ENCODE data around the gene ANKHD1.

ANKHD1 gene

DNA sequence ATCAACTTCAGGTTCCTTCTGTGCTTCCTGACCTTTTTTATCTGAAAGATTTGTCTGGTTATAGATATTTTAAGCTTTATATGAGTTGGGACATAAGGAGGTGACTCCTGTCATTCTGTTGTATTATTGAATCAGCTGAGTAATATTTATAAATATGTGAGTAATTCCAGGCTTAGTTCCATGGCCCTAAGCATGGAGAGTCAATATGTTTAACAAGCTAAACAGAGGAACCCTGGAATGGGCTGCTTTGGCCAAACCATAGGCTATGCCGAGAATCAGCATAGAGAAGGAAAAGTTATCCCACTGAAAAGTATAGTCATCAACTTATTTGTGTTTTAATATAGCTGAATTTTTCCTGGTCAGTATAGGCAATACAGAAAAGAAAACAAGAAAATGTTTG, 138.6 kb downstream of the ANKHD1 start:
- Histone ChIP-seq H3K9ac (ENCODE audit: low read depth, low read length, poor library complexity, severe bottlenecking) (no peak overlapping the region), H3K36me3 (ENCODE audit: insufficient read depth, low read length) (peaks cover 69% of the 10 kb centered on the region), H3K4me3 (ENCODE audit: low read length, poor library complexity, severe bottlenecking) (no peak overlapping the region), H3K79me2 (ENCODE audit: insufficient read depth, low read length) (no peaks in the 10 kb centered on the region), H4K20me1 (ENCODE audit: insufficient read depth, low read length, poor library complexity, severe bottlenecking) (peaks cover 3% of the 10 kb centered on the region), H3K9me2 (replicated peaks; ENCODE audit: low read depth, low read length) (no peaks in the 10 kb centered on the region), H3K27me3 (ENCODE audit: insufficient read depth, low read length, poor library complexity, severe bottlenecking) (no peaks in the 10 kb centered on the region), H3K4me2 (ENCODE audit: low read depth, low read length, poor library complexity, severe bottlenecking) (no peak overlapping the region), H2AFZ (ENCODE audit: low read length) (no peak overlapping the region), H3K9me3 (ENCODE audit: insufficient read depth, low read depth, low read length) (no peaks in the 10 kb centered on the region), H3K4me1 (ENCODE audit: insufficient read depth, low read length, poor library complexity, severe bottlenecking) (no peaks in the 10 kb centered on the region), H3F3A (ENCODE audit: low read depth) (no peaks in the 10 kb centered on the region)
- no peak for TF ChIP-seq EZH2phosphoT487 (IDR thresholded peaks at IDR 0.05; ENCODE audit: borderline replicate concordance)
- TF ChIP-seq, protein P1, sequence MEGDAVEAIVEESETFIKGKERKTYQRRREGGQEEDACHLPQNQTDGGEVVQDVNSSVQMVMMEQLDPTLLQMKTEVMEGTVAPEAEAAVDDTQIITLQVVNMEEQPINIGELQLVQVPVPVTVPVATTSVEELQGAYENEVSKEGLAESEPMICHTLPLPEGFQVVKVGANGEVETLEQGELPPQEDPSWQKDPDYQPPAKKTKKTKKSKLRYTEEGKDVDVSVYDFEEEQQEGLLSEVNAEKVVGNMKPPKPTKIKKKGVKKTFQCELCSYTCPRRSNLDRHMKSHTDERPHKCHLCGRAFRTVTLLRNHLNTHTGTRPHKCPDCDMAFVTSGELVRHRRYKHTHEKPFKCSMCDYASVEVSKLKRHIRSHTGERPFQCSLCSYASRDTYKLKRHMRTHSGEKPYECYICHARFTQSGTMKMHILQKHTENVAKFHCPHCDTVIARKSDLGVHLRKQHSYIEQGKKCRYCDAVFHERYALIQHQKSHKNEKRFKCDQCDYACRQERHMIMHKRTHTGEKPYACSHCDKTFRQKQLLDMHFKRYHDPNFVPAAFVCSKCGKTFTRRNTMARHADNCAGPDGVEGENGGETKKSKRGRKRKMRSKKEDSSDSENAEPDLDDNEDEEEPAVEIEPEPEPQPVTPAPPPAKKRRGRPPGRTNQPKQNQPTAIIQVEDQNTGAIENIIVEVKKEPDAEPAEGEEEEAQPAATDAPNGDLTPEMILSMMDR (conservative IDR thresholded peaks at IDR 0.05; ENCODE audit: low read length): no peak

DNA sequence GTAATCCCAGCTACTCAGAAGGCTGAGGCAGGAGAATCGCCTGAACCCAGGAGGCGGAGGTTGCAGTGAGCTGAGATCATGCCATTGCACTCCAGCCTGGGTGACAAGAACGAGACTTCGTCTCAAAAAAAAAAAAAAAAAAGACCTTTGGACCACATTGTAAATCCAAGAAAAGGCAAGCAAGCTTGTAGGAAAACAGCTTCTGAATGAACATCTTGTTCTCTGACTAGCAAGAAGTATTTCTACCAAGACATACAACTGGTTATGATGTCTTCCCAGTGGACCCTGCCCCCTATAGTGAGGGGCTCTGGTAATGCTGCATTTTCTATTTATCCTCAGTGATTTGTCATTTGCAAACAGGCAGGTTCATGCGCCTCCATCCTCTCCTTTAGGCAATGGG, 141.3 kb downstream of the ANKHD1 start:
- TF ChIP-seq EZH2phosphoT487 (IDR thresholded peaks at IDR 0.05; ENCODE audit: borderline replicate concordance): no peak
- TF ChIP-seq, protein P1 (conservative IDR thresholded peaks at IDR 0.05; ENCODE audit: low read length): no peak
- Histone ChIP-seq H2AFZ (ENCODE audit: low read length) (no peak overlapping the region), H3K36me3 (ENCODE audit: insufficient read depth, low read length) (peaks cover 53% of the 10 kb centered on the region), H3K4me3 (ENCODE audit: low read length, poor library complexity, severe bottlenecking) (no peak overlapping the region), H3K4me2 (ENCODE audit: low read depth, low read length, poor library complexity, severe bottlenecking) (no peak overlapping the region), H3K9me2 (replicated peaks; ENCODE audit: low read depth, low read length) (no peaks in the 10 kb centered on the region), H3K4me1 (ENCODE audit: insufficient read depth, low read length, poor library complexity, severe bottlenecking) (no peaks in the 10 kb centered on the region), H3K79me2 (ENCODE audit: insufficient read depth, low read length) (no peaks in the 10 kb centered on the region), H3K27me3 (ENCODE audit: insufficient read depth, low read length, poor library complexity, severe bottlenecking) (no peaks in the 10 kb centered on the region), H4K20me1 (ENCODE audit: insufficient read depth, low read length, poor library complexity, severe bottlenecking) (no peaks in the 10 kb centered on the region), H3K9ac (ENCODE audit: low read depth, low read length, poor library complexity, severe bottlenecking) (no peak overlapping the region), H3F3A (ENCODE audit: low read depth) (no peaks in the 10 kb centered on the region), H3K9me3 (ENCODE audit: insufficient read depth, low read depth, low read length) (no peaks in the 10 kb centered on the region)

DNA sequence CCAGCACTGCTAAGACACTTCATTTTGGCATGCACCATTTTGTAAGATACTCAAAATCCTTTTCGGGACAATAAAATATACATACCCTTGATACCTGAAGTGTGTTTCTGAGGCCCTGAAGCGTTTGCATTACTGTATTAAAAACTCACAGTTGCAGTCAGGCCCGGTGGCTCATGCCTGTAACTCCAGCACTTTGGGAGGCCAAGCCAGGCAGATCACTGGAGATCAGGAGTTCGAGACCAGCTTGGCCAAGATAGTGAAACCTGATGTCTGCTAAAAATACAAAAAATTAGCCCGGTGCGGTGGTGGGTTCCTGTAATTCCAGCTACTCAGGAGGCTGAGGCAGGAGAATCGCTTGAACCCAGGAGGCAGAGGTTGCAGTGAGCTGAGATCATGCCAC, 143.4 kb downstream of the ANKHD1 start:
- Histone ChIP-seq H3K79me2 (ENCODE audit: insufficient read depth, low read length) (no peaks in the 10 kb centered on the region), H3K4me2 (ENCODE audit: low read depth, low read length, poor library complexity, severe bottlenecking) (no peak overlapping the region), H3K27me3 (ENCODE audit: insufficient read depth, low read length, poor library complexity, severe bottlenecking) (no peaks in the 10 kb centered on the region), H3K4me1 (ENCODE audit: insufficient read depth, low read length, poor library complexity, severe bottlenecking) (no peaks in the 10 kb centered on the region), H3K9me3 (ENCODE audit: insufficient read depth, low read depth, low read length) (no peaks in the 10 kb centered on the region), H3K9ac (ENCODE audit: low read depth, low read length, poor library complexity, severe bottlenecking) (no peak overlapping the region), H3K36me3 (ENCODE audit: insufficient read depth, low read length) (peaks cover 48% of the 10 kb centered on the region), H4K20me1 (ENCODE audit: insufficient read depth, low read length, poor library complexity, severe bottlenecking) (no peaks in the 10 kb centered on the region), H2AFZ (ENCODE audit: low read length) (no peak overlapping the region), H3K9me2 (replicated peaks; ENCODE audit: low read depth, low read length) (no peaks in the 10 kb centered on the region), H3K4me3 (ENCODE audit: low read length, poor library complexity, severe bottlenecking) (no peak overlapping the region), H3F3A (ENCODE audit: low read depth) (no peaks in the 10 kb centered on the region)
- TF ChIP-seq, protein P1 (conservative IDR thresholded peaks at IDR 0.05; ENCODE audit: low read length): no peak
- TF ChIP-seq EZH2phosphoT487 (IDR thresholded peaks at IDR 0.05; ENCODE audit: borderline replicate concordance): no peak

Data from Loucy (cell line).